ENCODE results near the gene ANAPC16. TPM values are rescaled to one million over a fixed set of nuclear protein-coding genes. Genes with fewer than 3 reads are reported as not detected.
"Not testable (repeated sequence)": the region's sequence is repeated elsewhere in the genome, so short reads cannot be mapped to it uniquely, and the experiment has no call there.

The ANAPC16 gene
- total RNA-seq, 2 experiments from 2014 or later = 94.6 to 101 TPM

GRCh38 chr10:72248468-72249151 lies 32.8 kb downstream of the ANAPC16 start:
- no peaks in the 10 kb centered on the region for H3K36me3 Mint-ChIP-seq (ENCODE audit: low read depth)
- no peaks in the 10 kb centered on the region for H3K9me3 Mint-ChIP-seq
- H3K4me1 Mint-ChIP-seq (ENCODE audit: low read depth) = peaks cover 72% of the 10 kb centered on the region
- DNase-seq = peak; percentile 89
- no peaks in the 10 kb centered on the region for H3K27me3 Mint-ChIP-seq
- no peak for TF ChIP-seq CTCF (IDR thresholded peaks at IDR 0.05)
- CTCF ChIA-PET = interaction anchor here (0.7 to 2.7 kb wide), 13 partner anchors 11 to 200 kb away, joined by 3 to 17 read pairs (median 5); no protein-coding TSS in a partner anchor
- H3K4me3 Mint-ChIP-seq = peak overlapping the region; percentile 77
- intact Hi-C loops (cut with micrococcal nuclease) = loop anchor here (1.0 to 5.0 kb wide), 2 partner anchors 24 to 49 kb away; no protein-coding TSS in a partner anchor
- H3K27ac Mint-ChIP-seq = peak overlapping the region; percentile 93
- POLR2A ChIA-PET = interaction anchor here (0.6 to 4.7 kb wide), 16 partner anchors 11 to 164 kb away, joined by 3 to 45 read pairs (median 5); partner anchors contain the start of gene DDIT4
- peak; percentile 87 for ATAC-seq

DNA sequence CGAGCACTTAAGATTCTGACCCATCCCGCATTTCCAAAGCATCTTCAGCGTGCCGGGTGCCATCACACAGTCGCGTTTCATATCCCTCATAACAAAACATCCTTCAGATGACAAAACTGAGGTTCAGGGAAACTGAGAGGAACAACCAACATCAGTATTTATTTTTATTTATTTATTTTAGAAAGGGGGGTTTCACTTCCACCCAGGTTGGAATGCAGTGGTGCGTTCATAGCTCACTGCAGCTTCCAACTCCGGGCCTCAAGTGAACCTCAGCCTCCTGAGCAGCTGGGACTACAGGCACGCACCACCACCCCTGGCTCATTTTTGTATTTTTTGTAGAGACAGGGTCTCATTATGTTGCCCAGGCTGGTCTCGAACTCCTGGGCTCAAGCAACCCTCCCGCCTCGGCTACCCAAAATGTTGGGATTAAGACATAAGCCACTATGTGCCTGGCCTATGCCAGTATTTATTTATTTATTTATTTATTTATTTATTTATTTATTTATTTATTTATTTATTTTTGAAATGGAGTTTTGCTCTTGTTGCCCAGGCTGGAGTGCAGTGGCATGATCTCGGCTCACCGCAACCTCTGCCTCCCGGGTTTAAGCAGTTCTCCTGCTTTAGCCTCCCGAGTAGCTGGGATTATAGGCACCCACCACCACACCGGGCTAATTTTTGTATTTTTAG lies 33.5 kb downstream of the ANAPC16 start:
- CTCF ChIA-PET = interaction anchor here (1.5 kb wide), 1 partner anchor 201 kb away, joined by 3 read pairs; no protein-coding TSS in a partner anchor
- H3K36me3 Mint-ChIP-seq (ENCODE audit: low read depth); H3K9me3 Mint-ChIP-seq; H3K27me3 Mint-ChIP-seq; DNase-seq; ATAC-seq: not testable (repeated sequence)
- Mint-ChIP-seq H3K27ac (peak overlapping the region; percentile 93), H3K4me1 (ENCODE audit: low read depth) (peaks cover 67% of the 10 kb centered on the region), H3K4me3 (peak overlapping the region; percentile 77)
- intact Hi-C loops (cut with micrococcal nuclease) = loop anchor here (1.0 to 5.0 kb wide), 2 partner anchors 23 to 48 kb away; no protein-coding TSS in a partner anchor
- POLR2A ChIA-PET = interaction anchor here (3.5 to 4.7 kb wide), 2 partner anchors 11 to 25 kb away, joined by 36 to 45 read pairs; partner anchors contain the start of gene DDIT4

GRCh38 chr10:72250666-72251065 lies 34.9 kb downstream of the ANAPC16 start:
- no peak for TF ChIP-seq CTCF (IDR thresholded peaks at IDR 0.05)
- Mint-ChIP-seq H3K27me3 (no peaks in the 10 kb centered on the region), H3K4me1 (ENCODE audit: low read depth) (peaks cover 66% of the 10 kb centered on the region), H3K9me3 (no peaks in the 10 kb centered on the region), H3K36me3 (ENCODE audit: low read depth) (no peaks in the 10 kb centered on the region), H3K4me3 (peak overlapping the region; percentile 17), H3K27ac (peak overlapping the region; percentile 57)
- POLR2A ChIA-PET = interaction anchor here (1.4 kb wide), 1 partner anchor 10 kb away, joined by 4 read pairs; no protein-coding TSS in a partner anchor
- no peak for DNase-seq
- ATAC-seq = no peak
- intact Hi-C loops (cut with micrococcal nuclease) = no loop called here
- CTCF ChIA-PET = interaction anchor here (0.7 to 1.5 kb wide), 3 partner anchors 24 to 202 kb away, joined by 3 to 6 read pairs (median 3); no protein-coding TSS in a partner anchor

- POLR2A ChIA-PET = interaction anchor here (1.4 kb wide), 1 partner anchor 9 kb away, joined by 4 read pairs; no protein-coding TSS in a partner anchor
- H3K27ac Mint-ChIP-seq = no peak overlapping the region
These were observed 35.8 kb downstream of the ANAPC16 start for GRCh38 chr10:72251635-72252034.

More at GRCh38 chr10:72251635-72252034, 35.8 kb downstream of the ANAPC16 start:
- Mint-ChIP-seq H3K27me3 (no peaks in the 10 kb centered on the region), H3K9me3 (no peaks in the 10 kb centered on the region), H3K4me3 (no peak overlapping the region), H3K36me3 (ENCODE audit: low read depth) (peaks cover 2% of the 10 kb centered on the region), H3K4me1 (ENCODE audit: low read depth) (peaks cover 64% of the 10 kb centered on the region)
- ATAC-seq (no peak), DNase-seq (no peak)
- CTCF ChIA-PET = no interaction called here
- intact Hi-C loops (cut with micrococcal nuclease) = loop anchor here (2.0 kb wide), 1 partner anchor 25 kb away; no protein-coding TSS in a partner anchor
- TF ChIP-seq CTCF (IDR thresholded peaks at IDR 0.05) = no peak

Measured in activated CD8-positive, alpha-beta T cell treated with anti-CD3 and anti-CD28 coated beads for 36 hours (primary cell).